EH (cell line): ENCODE measurements around the gene RUVBL2.
"Not testable (repeated sequence)": the region's sequence is repeated elsewhere in the genome, so short reads cannot be mapped to it uniquely, and the experiment has no call there.

Experiments
- DNase-seq: peaks from one replicate; pipeline ENCODE4 v3.0.0-alpha.2; 2015; ENCODE audit warnings: low read depth

The RUVBL2 gene

DNA sequence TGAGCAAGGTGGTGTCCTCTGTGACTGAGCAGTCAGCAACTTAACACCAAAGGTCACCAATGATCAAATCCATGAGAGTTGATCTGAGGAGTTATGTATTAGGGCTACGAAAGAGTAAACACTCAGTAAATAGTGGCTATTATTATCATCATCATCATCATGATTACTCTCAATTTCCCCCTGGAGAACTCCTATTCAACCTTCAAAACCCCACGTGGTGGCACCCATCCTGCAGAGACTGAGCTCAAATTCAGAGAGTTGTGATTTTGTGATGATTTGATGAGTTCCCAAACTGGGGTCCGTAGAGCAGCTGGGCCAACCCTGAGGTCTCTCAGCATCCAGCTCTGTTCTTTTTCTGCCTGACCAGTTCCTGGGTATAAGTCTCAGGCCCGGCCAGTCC lies 56.1 kb downstream of the RUVBL2 start:
- not testable (repeated sequence) for DNase-seq

DNA sequence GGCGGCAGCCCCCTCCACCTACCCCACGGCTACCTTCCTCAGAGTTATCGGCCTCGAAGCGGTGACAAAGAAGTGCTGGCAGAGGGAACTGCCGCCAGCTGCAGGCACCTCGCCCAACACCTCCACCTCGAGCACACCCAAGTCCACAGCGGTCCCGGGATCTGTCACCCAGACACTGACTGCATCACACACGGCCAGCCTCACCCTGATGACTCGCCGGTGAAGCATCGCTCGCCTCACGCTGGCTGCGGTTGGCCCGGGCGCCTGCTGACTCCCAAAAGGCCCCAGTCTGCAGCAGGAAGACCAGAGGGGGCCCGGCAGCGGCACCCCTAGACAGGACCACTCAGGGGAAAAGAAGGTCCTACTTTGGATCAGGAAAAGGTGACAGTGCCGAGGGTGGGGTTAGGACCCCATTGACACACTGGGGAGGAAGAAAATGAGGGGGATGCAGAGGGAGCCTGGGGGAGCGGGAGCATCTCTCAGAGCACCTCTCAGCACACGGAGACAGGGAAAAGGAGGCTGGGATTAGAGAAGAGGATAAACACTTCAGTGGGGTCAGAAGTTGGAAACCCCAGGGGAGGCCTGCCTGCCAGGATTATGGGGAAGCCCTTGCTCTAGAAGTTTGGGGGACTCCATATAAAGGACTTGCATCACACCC lies 56.8 kb downstream of the RUVBL2 start:
- DNase-seq: peak; percentile 73

DNA sequence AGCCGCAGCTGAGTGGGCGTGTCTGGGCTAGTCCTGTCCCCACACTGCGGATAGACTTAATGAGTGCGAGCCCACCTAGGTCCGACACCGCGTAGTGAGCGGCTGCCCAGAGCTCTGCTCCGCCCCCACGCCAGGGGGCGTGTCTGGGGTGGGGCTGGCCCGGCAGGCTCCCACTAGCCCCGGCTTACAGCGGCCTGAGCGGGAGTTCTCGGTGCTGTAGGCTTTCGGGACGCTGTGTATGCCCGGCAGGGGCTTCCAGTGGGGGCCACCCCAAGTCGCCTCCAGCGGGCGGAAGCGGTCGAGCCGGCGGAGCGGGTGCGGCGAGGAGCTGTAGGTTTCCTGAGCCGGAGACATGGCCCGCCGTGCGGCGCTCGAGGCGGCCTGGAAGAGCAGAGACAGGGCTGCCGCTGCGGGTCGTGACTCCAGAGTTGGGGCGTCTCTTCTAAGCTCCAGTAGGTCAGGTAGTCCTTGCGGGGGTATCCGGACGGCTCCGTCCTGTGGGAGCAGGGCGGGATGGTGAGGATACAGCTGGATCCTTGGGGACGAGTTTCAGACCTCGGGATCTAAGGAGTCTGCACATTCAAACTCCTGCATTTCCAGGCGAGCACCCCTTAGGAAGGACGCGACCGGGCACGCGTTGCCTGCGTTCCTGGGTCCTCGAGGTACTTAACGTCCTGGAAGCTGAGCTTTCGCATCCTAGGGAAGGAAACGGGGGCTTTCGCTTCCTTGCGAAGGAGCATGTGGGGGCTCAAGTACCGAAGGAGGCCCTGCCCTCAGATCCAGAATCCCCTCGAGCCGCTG lies 62.6 kb downstream of the RUVBL2 start:
- peak; percentile 63 for DNase-seq

DNA sequence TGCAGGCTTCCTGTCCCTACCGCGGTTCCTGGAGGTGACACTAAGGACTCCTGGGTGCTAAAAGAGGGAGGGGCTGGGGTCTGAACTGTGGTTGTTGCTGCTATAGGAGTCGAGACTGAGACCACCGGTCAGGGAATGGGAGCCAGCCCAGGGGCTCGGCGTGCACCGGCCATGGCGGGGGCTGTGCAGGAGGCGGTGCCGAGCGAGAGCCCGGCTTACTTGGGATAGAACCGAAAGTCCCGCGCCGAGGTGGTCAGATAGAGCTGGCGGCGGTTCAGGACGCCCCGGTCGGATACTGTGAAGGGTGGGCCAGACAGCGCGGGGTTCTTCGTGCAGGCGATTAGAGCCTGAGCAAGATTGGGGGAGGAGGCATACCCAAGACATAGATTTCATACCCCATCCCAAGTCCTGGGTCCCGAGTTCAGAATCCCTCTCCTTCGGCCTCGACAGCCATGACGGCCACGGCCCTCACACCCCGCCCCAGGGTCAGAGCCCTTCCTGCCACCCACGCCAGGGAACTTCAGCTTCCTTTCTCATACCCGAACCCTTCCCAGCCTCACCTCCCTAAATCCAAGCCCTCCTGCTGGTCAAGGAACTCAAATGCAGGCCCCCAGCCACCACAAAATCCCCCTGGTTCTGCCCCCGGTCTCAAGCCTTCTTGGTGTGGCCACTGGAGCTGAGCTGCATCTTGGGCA lies 63.4 kb downstream of the RUVBL2 start:
- DNase-seq: not testable (repeated sequence)

DNA sequence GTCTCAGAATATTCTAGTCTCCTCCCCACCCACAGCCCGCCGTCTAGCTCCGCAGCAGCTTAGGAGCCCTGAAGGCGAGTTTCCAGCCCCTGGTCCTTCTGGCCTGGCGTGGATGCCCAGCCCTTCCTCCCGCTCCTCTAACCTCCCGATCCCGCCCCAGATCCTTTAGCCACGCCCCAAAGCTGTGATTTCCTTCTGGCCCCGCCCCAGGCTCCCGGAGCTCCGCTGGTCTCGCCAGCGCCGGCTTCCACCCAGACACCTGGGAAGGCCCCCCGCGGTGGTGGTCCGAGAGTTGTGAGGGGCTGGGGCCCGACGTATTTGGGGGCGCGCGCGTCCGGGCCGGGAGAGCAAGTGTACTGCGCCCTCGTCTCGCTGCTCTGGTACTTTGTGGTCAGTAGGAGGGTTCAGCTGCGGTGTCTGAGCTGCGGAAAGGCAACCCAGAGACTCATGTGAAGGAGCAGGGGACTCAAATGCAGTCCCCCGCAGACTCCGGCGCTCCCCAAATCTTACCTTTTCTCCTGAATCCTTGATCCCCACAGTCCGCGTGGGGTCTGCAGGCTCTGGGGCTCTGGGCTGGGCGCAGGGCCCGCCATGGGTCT lies 64.0 kb downstream of the RUVBL2 start, which contains the start of gene CGB7:
TSS of gene CGB7 (minus strand) at position 114 of the 599 bp plus-strand sequence. CDS start 2,374 bp downstream, outside the sequence.
- DNase-seq: peak; percentile 79

DNA sequence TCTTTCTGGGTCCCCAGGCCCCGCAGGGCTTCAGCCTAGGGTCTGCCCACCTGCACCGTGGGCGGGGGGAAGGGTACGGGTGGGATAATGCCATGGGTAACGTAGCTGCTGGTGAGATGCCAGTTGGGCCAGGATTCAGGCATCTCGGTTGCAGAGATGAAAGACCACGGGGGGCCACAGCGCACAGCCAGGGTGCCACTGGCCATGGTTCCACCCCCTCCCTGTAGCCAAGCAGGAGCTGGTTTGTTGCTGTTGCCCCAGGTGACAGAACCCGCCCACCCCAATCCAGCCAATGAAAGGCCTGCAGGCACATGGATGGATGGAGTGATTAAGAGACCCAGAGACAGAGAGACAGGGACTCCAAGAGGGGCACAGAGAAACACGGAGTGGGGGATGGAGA lies 64.9 kb downstream of the RUVBL2 start:
- peak; percentile 61 for DNase-seq

DNA sequence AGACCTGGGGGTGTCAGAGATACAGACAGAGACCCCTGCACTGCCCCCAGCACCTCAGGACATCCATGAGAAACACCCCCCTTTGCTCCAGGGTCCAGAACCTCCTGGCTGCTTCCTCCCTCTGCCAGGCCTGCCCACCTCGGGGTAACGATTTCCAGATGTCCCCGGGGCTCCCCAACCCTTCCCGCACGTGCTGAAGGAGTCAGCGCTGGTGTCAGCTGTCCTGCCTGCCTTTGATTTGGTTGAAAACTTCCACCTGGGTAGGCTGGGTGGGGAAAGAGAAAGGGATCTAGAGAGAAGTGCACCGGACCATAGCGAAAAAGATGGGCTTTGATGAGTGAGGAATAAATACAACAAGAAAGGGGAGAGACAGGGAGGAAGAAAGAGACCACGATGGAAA lies 65.4 kb downstream of the RUVBL2 start:
- DNase-seq: no peak

DNA sequence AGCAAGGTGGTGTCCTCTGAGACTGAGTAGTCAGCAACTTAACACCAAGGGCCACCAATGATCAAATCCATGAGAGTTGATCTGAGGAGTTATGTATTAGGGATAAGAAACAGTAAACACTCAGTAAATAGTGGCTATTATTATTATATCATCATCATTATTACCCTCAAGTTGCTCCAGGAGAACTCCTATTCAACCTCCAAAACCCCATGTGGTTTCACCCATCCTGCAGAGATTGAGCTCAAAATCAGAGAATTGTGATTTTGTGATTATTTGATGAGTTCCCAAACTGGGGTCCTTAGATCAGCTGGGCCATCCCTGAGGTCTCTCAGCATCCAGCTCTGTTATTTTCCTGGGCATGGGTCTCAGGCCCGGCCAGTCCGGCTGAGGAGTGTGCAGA lies 67.3 kb downstream of the RUVBL2 start:
- no peak for DNase-seq

DNA sequence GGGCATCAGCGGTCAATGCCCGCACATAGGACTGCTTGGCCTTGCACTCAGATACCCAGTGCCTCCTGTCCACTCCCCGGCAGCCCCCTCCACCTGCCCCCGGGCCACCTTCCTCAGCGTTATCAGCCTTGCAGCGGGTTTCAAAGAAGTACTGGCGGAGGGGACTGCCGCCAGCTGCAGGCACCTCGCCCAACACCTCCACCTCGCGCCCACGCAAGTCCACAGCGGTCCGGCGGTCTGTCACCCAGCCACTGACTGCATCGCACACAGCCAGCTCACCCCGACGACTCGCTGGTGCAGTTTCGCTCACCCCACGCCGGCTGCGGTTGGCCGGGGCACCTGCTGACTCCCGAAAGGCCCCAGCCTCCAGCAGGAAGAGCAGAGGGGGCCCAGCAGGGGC lies 67.8 kb downstream of the RUVBL2 start:
- DNase-seq: no peak

DNA sequence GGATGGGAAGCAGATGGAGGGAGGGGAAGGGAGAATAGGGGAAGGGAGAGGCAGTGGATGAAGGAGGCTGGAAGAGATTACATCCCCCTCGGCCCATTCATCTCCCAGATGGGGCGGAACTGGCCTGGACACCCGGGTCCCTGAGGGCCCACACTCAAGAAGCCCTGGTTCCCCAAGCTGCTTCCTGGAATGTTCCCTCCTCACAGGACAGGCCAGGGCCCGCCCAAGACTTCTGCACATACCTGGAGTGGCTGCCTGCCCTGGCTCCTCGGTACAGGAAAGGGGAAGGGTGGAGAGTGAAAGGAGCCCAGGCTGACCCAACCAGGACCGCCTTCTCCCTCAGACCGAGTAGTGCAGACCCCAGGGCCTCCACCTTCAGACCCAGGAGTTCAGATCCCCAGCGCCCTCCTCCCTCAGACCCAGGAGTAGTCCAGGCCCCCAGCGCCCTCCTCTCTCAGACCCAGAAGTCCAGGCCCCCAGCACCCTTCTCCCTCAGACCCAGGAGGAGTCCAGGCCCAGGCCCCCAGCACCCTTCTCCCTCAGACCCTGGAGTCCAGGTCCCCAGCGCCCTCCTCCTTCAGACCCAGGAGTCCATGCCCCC lies 70.4 kb downstream of the RUVBL2 start:
- DNase-seq: no peak

DNA sequence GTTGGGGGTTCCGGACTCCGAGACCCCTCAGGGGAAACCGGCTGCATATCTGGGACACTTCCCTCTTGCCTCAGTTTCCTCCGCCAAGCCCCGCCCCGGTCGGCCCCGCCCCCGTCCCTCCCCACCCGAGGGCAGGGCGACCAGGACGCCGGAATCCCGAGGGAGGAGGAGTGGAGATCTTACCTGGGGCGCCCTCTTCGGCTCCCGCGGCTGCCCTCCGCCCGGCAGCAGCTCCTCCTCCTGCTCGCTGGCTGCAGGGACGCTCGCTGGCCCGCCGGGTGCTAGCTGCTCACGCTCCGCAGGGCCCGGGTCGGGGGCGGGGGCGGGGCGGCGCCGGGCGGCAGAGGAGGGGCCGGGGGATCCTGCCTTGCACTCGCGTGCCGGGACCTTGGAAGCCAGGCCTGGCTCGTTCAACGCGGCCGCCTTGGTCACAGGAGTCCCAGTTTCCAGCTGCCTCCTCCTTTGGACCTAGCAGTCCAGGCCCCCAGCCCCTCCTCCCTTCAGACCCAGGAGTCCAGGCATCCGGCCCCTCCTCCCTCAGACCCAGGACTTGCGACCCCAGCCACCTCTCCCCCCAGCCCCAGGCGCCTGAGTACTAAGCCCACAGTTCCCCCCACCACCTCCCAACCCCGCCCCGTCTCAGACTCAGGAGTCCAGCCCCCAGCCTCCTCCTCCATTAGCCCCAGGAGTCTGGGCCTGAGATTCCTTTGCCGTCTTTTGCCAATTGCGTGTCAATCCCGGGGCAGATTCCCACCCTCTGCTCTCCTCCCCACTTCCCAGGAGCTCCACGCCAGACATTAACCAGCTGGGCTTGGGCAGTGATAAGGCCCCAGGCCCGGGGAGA lies 71.3 kb downstream of the RUVBL2 start, which contains the start of gene NTF4:
TSS of gene NTF4 (minus strand) at position 51 of the 844 bp plus-strand sequence. CDS start 2,821 bp downstream, outside the sequence.
- DNase-seq: peak; percentile 32
